ENCODE data around the gene SLC20A1.
"Not testable (repeated sequence)": the region's sequence is repeated elsewhere in the genome, so short reads cannot be mapped to it uniquely, and the experiment has no call there.

Gene SLC20A1

DNA sequence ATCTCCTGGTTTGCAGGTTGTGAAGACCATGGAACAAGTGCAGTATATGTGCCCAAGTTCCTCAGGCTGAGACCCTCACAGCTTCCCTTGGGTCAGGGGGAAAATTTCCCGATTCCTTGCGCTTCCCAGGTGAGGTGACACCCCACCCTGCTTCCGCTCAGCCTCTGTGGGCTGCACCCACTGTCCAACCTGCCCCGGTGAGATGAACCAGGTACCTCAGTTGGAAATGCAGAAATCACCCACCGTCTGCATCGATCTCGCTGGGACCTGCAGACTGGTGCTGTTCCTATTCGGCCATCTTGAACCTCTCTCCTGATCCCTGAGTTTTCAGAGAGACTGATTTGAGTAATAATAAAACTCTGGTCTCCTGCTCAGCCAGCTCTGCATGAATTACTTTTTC is 30.7 kb upstream of the SLC20A1 start:
- H3K79me2 ChIP-seq (ENCODE audit: insufficient read depth, low read length) = no peaks in the 10 kb centered on the region
- H3K9ac ChIP-seq (ENCODE audit: low read depth, low read length) = no peak overlapping the region
- no peak for ATAC-seq (ENCODE audit: insufficient read depth, low read depth)

GRCh38 chr2:112615798-112616197 is 29.9 kb upstream of the SLC20A1 start:
- H3K36me3 ChIP-seq (ENCODE audit: insufficient read depth, low read length); ATAC-seq (ENCODE audit: insufficient read depth, low read depth); H3K9me3 ChIP-seq (ENCODE audit: insufficient read depth, low read length, severe bottlenecking); H4K20me1 ChIP-seq (ENCODE audit: insufficient read depth, low read length); H3K27ac ChIP-seq (ENCODE audit: low read length); H3K4me2 ChIP-seq (ENCODE audit: insufficient read depth, low read length); H3K9ac ChIP-seq (ENCODE audit: low read depth, low read length); H3K4me3 ChIP-seq (ENCODE audit: low read depth in 1 of 2, low read length in 2 of 2); DNase-seq; H2AFZ ChIP-seq (ENCODE audit: low read depth, low read length); H3K27me3 ChIP-seq (ENCODE audit: insufficient read depth, low read length, poor library complexity); H3K79me2 ChIP-seq (ENCODE audit: insufficient read depth, low read length); H3K4me1 ChIP-seq (ENCODE audit: insufficient read depth, low read length): not testable (repeated sequence)

More for the DNA sequence above, 30.7 kb upstream of the SLC20A1 start:
- H3K4me1 ChIP-seq (ENCODE audit: insufficient read depth, low read length) = no peaks in the 10 kb centered on the region
- no peak for DNase-seq
- no peak for TF ChIP-seq CTCF (IDR thresholded peaks at IDR 0.05; ENCODE audit: borderline replicate concordance, extremely low read depth, low read length, poor library complexity, severe bottlenecking)
- TF ChIP-seq EZH2 (IDR thresholded peaks at IDR 0.05; ENCODE audit: borderline replicate concordance, low read depth, low read length, severe bottlenecking) = no peak
- no peaks in the 10 kb centered on the region for H3K27me3 ChIP-seq (ENCODE audit: insufficient read depth, low read length, poor library complexity)
- H3K36me3 ChIP-seq (ENCODE audit: insufficient read depth, low read length) = no peaks in the 10 kb centered on the region
- H2AFZ ChIP-seq (ENCODE audit: low read depth, low read length) = no peak overlapping the region
- H3K4me2 ChIP-seq (ENCODE audit: insufficient read depth, low read length) = no peak overlapping the region
- H4K20me1 ChIP-seq (ENCODE audit: insufficient read depth, low read length) = no peaks in the 10 kb centered on the region
- no peaks in the 10 kb centered on the region for H3K9me3 ChIP-seq (ENCODE audit: insufficient read depth, low read length, severe bottlenecking)
- H3K27ac ChIP-seq (ENCODE audit: low read length) = no peak overlapping the region
- H3K4me3 ChIP-seq (ENCODE audit: low read depth in 1 of 2, low read length in 2 of 2) = no peak overlapping the region

DNA sequence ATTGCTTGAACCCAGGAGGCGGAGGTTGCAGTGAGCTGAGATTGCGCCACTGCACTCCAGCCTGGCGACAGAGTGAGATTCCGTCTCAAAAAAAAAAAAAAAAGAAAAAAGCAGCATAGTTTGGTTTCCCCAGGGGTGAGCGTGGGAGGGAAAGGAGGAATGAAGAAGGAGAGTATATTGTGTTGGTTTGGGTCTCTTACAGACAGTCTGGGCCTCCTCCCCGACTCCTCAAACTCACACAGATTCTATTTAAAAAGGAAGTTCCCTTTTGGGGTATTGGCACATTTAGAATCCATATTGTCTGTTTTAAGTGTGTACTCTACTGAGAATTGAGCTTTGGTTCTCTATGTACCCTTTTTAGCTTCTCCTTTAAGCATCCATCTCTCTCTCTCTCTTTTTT is 27.4 kb upstream of the SLC20A1 start:
- no peak for DNase-seq
- H3K79me2 ChIP-seq (ENCODE audit: insufficient read depth, low read length) = no peaks in the 10 kb centered on the region
- H3K4me3 ChIP-seq (ENCODE audit: low read depth in 1 of 2, low read length in 2 of 2) = no peak overlapping the region
- H3K9ac ChIP-seq (ENCODE audit: low read depth, low read length) = no peak overlapping the region
- H4K20me1 ChIP-seq (ENCODE audit: insufficient read depth, low read length) = no peaks in the 10 kb centered on the region
- H3K36me3 ChIP-seq (ENCODE audit: insufficient read depth, low read length) = no peaks in the 10 kb centered on the region
- H3K4me1 ChIP-seq (ENCODE audit: insufficient read depth, low read length) = no peaks in the 10 kb centered on the region
- no peak for ATAC-seq (ENCODE audit: insufficient read depth, low read depth)
- no peak overlapping the region for H3K4me2 ChIP-seq (ENCODE audit: insufficient read depth, low read length)
- no peaks in the 10 kb centered on the region for H3K9me3 ChIP-seq (ENCODE audit: insufficient read depth, low read length, severe bottlenecking)
- H2AFZ ChIP-seq (ENCODE audit: low read depth, low read length) = no peak overlapping the region
- no peak for TF ChIP-seq CTCF (IDR thresholded peaks at IDR 0.05; ENCODE audit: borderline replicate concordance, extremely low read depth, low read length, poor library complexity, severe bottlenecking)
- no peak for TF ChIP-seq EZH2 (IDR thresholded peaks at IDR 0.05; ENCODE audit: borderline replicate concordance, low read depth, low read length, severe bottlenecking)
- H3K27ac ChIP-seq (ENCODE audit: low read length) = no peak overlapping the region
- no peaks in the 10 kb centered on the region for H3K27me3 ChIP-seq (ENCODE audit: insufficient read depth, low read length, poor library complexity)

GRCh38 chr2:112621790-112622527 is 23.8 kb upstream of the SLC20A1 start:
- Histone ChIP-seq H3K36me3 (ENCODE audit: insufficient read depth, low read length) (no peaks in the 10 kb centered on the region), H3K4me2 (ENCODE audit: insufficient read depth, low read length) (no peak overlapping the region), H3K9ac (ENCODE audit: low read depth, low read length) (no peak overlapping the region), H3K27ac (ENCODE audit: low read length) (no peak overlapping the region), H3K9me3 (ENCODE audit: insufficient read depth, low read length, severe bottlenecking) (no peaks in the 10 kb centered on the region), H2AFZ (ENCODE audit: low read depth, low read length) (no peak overlapping the region), H3K4me3 (ENCODE audit: low read depth in 1 of 2, low read length in 2 of 2) (no peak overlapping the region), H3K79me2 (ENCODE audit: insufficient read depth, low read length) (no peaks in the 10 kb centered on the region), H3K4me1 (ENCODE audit: insufficient read depth, low read length) (peaks cover 13% of the 10 kb centered on the region), H4K20me1 (ENCODE audit: insufficient read depth, low read length) (no peaks in the 10 kb centered on the region), H3K27me3 (ENCODE audit: insufficient read depth, low read length, poor library complexity) (no peaks in the 10 kb centered on the region)
- no peak for TF ChIP-seq EZH2 (IDR thresholded peaks at IDR 0.05; ENCODE audit: borderline replicate concordance, low read depth, low read length, severe bottlenecking)
- no peak for DNase-seq
- no peak for ATAC-seq (ENCODE audit: insufficient read depth, low read depth)

All from DND-41 (cell line).